Right atrium auricular region (tissue), 2 donors: ENCODE results near the gene BOLA1. TPM values are rescaled to one million over a fixed set of nuclear protein-coding genes. Genes with fewer than 3 reads are reported as not detected.
"Not testable (repeated sequence)": the region's sequence is repeated elsewhere in the genome, so short reads cannot be mapped to it uniquely, and the experiment has no call there.

Source experiments
- DNase-seq: peaks from one replicate; pipeline ENCODE4 v3.0.0-alpha.2; 2019; ENCODE audit warnings: low spot score
- H3K27ac ChIP-seq, 2 donors: fragments of 200-600 bp; sonication (generic); 1 replicate in 1 of 2; 2 replicates in 1 of 2; pipeline ENCODE4 v1.5.1; 2016 to 2019
- H3K27me3 ChIP-seq, 2 donors: fragments of 200-600 bp; sonication (generic); one replicate each; pipeline versions ENCODE4 v1.5.1 to v1.6.0; 2017 to 2019
- H3K36me3 ChIP-seq: fragments of 200-600 bp; sonication (generic); one replicate; pipeline ENCODE4 v1.5.1; 2016
- H3K4me1 ChIP-seq, 2 donors: fragments of 200-600 bp; sonication (generic); one replicate each; pipeline versions ENCODE4 v1.5.1 to v1.6.0; 2017 to 2019
- H3K4me3 ChIP-seq, 2 donors: fragments of 200-600 bp; sonication (generic); 1 replicate in 1 of 2; 2 replicates in 1 of 2; pipeline ENCODE4 v1.5.1; 2017 to 2019; ENCODE audit warnings: mild to moderate bottlenecking in 1 of 2, moderate library complexity in 1 of 2
- H3K9me3 ChIP-seq, 2 donors: fragments of 200-600 bp; sonication (generic); one replicate each; pipeline ENCODE4 v1.5.1; 2019
- total RNA-seq, 2 donors: library from RNA; depleted of rRNA; stranded (reverse); fragments of >200 nt; gene quantifications; one replicate each; pipeline ENCODE4 v1.1.0, GENCODE V29; 2016
- TF ChIP-seq, protein P1 (sequence below), 2 donors: fragments of 200-600 bp; sonication (generic); IDR thresholded peaks; one replicate each; pipeline ENCODE4 v1.5.1; 2019; ENCODE audit warnings: antibody characterized with exemption in 2 of 2

BOLA1 gene
- total RNA-seq, 2 donors from 2014 or later: 26.3 to 28.0 TPM

- peak; percentile 60 for DNase-seq
- Histone ChIP-seq H3K4me1 (peaks cover 0 to 46% of the 10 kb centered on the region in 2 donors), H3K4me3 (peak within 1 kb of the TSS; percentile 43 to 54), H3K36me3 (no peaks in the 10 kb centered on the region), H3K27me3 (no peaks in the 10 kb centered on the region), H3K9me3 (no peaks in the 10 kb centered on the region), H3K27ac (peak within 1 kb of the TSS; percentile 72 to 89)
- TF ChIP-seq, protein P1, sequence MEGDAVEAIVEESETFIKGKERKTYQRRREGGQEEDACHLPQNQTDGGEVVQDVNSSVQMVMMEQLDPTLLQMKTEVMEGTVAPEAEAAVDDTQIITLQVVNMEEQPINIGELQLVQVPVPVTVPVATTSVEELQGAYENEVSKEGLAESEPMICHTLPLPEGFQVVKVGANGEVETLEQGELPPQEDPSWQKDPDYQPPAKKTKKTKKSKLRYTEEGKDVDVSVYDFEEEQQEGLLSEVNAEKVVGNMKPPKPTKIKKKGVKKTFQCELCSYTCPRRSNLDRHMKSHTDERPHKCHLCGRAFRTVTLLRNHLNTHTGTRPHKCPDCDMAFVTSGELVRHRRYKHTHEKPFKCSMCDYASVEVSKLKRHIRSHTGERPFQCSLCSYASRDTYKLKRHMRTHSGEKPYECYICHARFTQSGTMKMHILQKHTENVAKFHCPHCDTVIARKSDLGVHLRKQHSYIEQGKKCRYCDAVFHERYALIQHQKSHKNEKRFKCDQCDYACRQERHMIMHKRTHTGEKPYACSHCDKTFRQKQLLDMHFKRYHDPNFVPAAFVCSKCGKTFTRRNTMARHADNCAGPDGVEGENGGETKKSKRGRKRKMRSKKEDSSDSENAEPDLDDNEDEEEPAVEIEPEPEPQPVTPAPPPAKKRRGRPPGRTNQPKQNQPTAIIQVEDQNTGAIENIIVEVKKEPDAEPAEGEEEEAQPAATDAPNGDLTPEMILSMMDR (IDR thresholded peaks at IDR 0.05): no peak
Measured at GRCh38 chr1:149936170-149936991, 37.0 kb downstream of the BOLA1 start, which contains the start of gene MTMR11. MTMR11 (minus strand) TSS chr1:149936879; CDS start chr1:149936647, 232 bp downstream.

GRCh38 chr1:149936992-149937705, 37.8 kb downstream of the BOLA1 start:
- no peak for DNase-seq
- Histone ChIP-seq H3K9me3 (no peaks in the 10 kb centered on the region), H3K27me3 (no peaks in the 10 kb centered on the region), H3K4me1 (peaks cover 0 to 50% of the 10 kb centered on the region in 2 donors), H3K4me3 (peak overlapping the region; percentile 43 to 54), H3K27ac (peak overlapping the region; percentile 72 to 89), H3K36me3 (no peaks in the 10 kb centered on the region)
- TF ChIP-seq, protein P1 (IDR thresholded peaks at IDR 0.05): peak in 1 of 2 donors; percentile 10

GRCh38 chr1:149937759-149938158, 38.4 kb downstream of the BOLA1 start:
- Histone ChIP-seq H3K4me3 (no peak overlapping the region), H3K27ac (peak overlapping the region; percentile 72 to 89), H3K27me3 (no peaks in the 10 kb centered on the region), H3K9me3 (no peaks in the 10 kb centered on the region), H3K4me1 (peaks cover 0 to 56% of the 10 kb centered on the region in 2 donors), H3K36me3 (no peaks in the 10 kb centered on the region)
- no peak for DNase-seq
- TF ChIP-seq, protein P1 (IDR thresholded peaks at IDR 0.05): no peak

DNA sequence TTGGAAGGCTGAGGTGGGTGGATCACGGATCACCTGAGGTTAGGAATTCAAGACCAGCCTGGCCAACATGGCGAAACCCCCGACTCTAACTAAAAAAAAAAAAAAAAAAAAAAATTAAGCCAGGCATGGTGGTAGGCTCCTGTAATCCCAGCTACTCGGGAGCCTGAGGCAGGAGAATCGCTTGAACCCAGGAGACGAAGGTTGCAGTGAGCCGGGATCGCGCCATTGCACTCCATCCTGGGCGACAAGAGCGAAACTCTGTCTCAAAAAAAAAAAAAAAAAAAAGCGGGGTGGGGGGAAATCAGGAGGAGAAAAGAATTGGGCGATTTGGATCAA, 39.3 kb downstream of the BOLA1 start:
- Histone ChIP-seq H3K4me1 (peaks cover 0 to 58% of the 10 kb centered on the region in 2 donors), H3K27ac (peak overlapping the region; percentile 77 to 89), H3K4me3 (peak overlapping the region in 1 of 2 donors; percentile 25)
- H3K9me3 ChIP-seq, H3K27me3 ChIP-seq, DNase-seq, H3K36me3 ChIP-seq: not testable (repeated sequence)

- peaks cover 0 to 53% of the 10 kb centered on the region in 2 donors for H3K4me1 ChIP-seq
- peak overlapping the region in 1 of 2 donors; percentile 89 for H3K27ac ChIP-seq
Measured at GRCh38 chr1:149940427-149940826, 41.1 kb downstream of the BOLA1 start.

More at GRCh38 chr1:149940427-149940826, 41.1 kb downstream of the BOLA1 start:
- TF ChIP-seq, protein P1 (IDR thresholded peaks at IDR 0.05): no peak
- no peak overlapping the region for H3K4me3 ChIP-seq
- no peaks in the 10 kb centered on the region for H3K9me3 ChIP-seq
- peaks cover 20% of the 10 kb centered on the region for H3K36me3 ChIP-seq
- H3K27me3 ChIP-seq: no peaks in the 10 kb centered on the region
- no peak for DNase-seq
